Uterus (tissue), 2 donors: ENCODE measurements around the gene C5orf15.

Experiments
- POLR2A ChIP-seq, 2 donors: fragments of 450-650 bp; IDR thresholded peaks; one replicate each; pipeline ENCODE4 v1.6.1; 2016; ENCODE audit warnings: antibody characterized with exemption in 2 of 2, mild to moderate bottlenecking in 1 of 2, moderate library complexity in 1 of 2
- TF ChIP-seq, protein P1 (sequence below), 4 experiments: fragments of 200-600 bp in 2 of 4; fragments of 450-650 bp in 2 of 4; sonication (generic) in 2 of 4; IDR thresholded peaks; one replicate each; pipeline ENCODE4 v1.5.1; 2016 to 2019; ENCODE audit warnings: antibody characterized with exemption in 4 of 4, mild to moderate bottlenecking in 2 of 4, moderate library complexity in 1 of 4

DNA sequence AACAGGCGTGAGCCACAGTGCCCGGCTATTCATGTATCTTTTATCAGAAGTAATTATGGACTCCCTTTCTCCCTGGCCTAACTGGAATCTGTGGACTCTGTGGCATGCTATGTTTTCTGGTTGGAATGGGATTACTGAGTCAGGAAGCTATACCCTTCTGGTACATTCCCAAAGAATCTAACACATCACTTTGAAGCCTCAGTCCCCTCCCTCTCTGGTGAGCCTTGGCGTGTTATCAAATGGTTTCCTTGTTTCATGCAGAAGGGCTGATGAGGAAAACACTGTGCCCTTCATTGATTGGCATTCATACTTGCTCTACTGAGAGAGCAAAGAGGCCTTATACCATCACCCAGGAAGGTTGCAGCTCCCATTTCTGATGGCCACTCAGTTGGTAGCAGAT is 22.9 kb downstream of the C5orf15 start:
- TF ChIP-seq, protein P1, sequence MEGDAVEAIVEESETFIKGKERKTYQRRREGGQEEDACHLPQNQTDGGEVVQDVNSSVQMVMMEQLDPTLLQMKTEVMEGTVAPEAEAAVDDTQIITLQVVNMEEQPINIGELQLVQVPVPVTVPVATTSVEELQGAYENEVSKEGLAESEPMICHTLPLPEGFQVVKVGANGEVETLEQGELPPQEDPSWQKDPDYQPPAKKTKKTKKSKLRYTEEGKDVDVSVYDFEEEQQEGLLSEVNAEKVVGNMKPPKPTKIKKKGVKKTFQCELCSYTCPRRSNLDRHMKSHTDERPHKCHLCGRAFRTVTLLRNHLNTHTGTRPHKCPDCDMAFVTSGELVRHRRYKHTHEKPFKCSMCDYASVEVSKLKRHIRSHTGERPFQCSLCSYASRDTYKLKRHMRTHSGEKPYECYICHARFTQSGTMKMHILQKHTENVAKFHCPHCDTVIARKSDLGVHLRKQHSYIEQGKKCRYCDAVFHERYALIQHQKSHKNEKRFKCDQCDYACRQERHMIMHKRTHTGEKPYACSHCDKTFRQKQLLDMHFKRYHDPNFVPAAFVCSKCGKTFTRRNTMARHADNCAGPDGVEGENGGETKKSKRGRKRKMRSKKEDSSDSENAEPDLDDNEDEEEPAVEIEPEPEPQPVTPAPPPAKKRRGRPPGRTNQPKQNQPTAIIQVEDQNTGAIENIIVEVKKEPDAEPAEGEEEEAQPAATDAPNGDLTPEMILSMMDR (IDR thresholded peaks at IDR 0.05) = no peak
- TF ChIP-seq POLR2A (IDR thresholded peaks at IDR 0.05) = no peak
